GM18519 (cell line): ENCODE data around the gene DALRD3.

ENCODE experiments used
- ATAC-seq: cut with Tn5 transposase; IDR thresholded peaks from one replicate; pipeline ENCODE4 v1.9.1; 2021; ENCODE audit warnings: mild to moderate bottlenecking, moderate library complexity; ENCODE audit not compliant: unreplicated experiment, low FRiP score

DALRD3 gene

DNA sequence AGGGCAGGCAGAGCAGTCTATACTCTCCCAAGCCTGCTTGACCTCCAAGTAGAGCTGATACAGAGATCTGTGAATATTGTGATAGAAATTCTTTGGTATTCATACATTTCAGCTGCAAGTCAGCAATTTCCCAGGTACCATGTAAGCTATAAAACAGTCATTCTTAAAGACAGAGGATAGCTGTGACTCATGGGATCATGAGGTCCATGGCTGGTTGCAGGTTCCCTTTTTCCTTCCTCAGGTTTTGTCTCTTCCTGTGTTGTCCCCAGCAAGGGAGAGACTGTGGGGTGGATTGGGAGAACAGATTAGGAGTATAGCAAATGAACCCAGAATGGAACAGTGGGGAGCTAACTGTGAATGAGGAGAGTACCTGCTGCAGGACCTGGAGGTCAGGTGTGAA, 33.7 kb downstream of the DALRD3 start:
- ATAC-seq, result no peak

- no peak for ATAC-seq
Observed at GRCh38 chr3:48983096-48983495, 35.3 kb downstream of the DALRD3 start.

GRCh38 chr3:48982686-48983085, 35.7 kb downstream of the DALRD3 start:
- no peak for ATAC-seq

DNA sequence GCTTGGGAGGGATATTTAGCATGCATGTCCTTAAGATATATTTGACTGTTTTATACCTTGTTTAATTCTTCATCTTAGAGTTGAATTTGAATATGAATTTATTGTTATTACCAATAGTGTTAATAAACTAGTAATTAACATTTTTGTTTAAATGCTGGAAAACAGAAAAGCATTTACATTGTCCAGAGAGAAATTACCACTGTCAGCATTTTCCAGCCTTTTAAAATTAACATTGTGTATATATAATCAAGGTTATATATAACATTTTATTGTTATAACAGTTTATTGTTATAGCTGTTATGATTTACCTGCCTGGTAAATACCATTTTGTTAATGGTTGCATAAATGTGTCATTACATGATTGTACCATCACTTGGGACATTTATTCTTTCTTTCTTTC, 36.4 kb downstream of the DALRD3 start:
- no peak for ATAC-seq

DNA sequence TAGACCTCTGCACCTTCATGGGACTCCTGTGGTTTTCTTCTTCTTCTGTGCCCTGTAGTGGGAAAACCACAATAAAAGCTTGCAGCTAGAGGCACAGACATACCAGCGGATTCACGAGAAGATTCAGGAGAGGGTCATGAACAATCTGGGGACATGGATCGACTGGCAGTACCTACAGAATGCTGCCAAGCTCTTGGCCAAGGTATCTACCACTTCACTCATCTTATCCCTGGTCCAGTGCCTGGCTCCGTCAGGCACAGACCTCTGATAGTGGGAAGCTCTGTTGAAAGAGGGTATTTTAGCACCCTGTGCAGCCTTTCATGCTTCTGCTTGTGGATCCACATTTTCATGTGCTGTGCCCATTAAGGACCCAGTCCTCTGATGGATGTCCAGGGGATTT, 38.1 kb downstream of the DALRD3 start:
- no peak for ATAC-seq

GRCh38 chr3:48979451-48979850, 38.9 kb downstream of the DALRD3 start:
- no peak for ATAC-seq

DNA sequence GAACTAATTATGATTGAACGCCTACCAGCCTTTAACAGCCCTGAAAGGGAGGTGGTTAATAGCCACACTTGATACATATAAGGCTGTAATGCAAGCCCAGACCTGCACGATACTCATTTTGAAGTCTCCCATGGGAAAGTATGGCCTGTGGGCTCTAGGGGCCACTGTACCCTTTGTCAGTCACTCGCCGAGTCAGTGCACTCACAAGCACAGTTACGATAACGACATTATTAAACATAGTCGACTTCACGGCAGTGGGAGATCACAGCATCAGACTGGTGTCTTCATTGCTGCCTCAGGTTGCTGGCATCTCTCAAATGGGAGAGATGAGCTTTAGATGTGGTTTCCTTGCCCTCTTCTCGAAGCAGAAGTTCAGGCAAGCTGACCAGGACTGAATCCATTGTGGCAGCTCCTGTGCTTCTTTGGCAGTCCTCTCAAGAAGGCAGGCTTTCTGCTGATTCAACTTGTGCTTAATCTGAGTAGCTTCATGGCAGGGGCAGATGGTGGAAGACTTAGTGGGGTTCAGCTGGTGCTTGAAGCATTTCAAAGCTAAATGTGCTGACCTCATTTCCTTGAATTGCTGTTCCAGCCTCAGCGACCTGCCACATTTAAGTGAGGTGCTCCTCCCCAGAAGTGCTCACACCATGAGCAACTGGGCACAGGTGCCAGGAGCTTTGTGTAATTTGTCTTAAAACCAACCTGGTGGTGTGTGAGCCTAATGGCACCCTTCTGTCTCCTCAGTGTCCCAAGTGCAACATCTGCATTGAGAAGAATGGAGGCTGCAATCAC, 44.1 kb downstream of the DALRD3 start:
- ATAC-seq, result no peak

DNA sequence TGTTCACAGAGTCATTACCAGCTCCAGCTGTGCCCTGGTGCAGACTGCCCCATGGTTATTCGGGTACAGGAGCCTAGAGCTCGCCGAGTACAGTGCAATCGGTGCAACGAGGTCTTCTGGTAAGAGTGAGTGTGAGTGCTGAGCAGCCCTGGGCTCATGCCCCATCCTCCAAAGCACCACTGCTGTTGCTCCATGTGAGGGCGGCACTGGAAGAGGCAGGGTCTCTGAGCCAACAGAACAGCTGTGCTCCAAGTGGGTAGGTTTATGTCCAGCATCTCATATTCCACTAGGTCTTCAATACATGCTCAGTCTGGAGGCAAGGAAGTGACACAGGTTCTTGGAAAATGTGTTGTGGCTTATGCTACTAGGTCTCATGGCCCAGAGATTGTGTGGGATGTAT, 47.8 kb downstream of the DALRD3 start:
- ATAC-seq, result no peak

GRCh38 chr3:48966876-48967361, 51.5 kb downstream of the DALRD3 start:
- ATAC-seq, result no peak

- no peak for ATAC-seq
Observed at GRCh38 chr3:48966367-48966766, 52.0 kb downstream of the DALRD3 start.
